Suppressor macrophage (primary cell): ENCODE measurements around the gene TSC22D2.

Experiments used
- DNase-seq, 4 experiments: peaks; one replicate each; pipeline ENCODE4 v3.0.0-alpha.2; 2020 to 2022

The TSC22D2 gene

GRCh38 chr3:150385296-150386242, 22.5 kb upstream of the TSC22D2 start:
- peak; percentile 75 to 95 (median 86) for DNase-seq

DNA sequence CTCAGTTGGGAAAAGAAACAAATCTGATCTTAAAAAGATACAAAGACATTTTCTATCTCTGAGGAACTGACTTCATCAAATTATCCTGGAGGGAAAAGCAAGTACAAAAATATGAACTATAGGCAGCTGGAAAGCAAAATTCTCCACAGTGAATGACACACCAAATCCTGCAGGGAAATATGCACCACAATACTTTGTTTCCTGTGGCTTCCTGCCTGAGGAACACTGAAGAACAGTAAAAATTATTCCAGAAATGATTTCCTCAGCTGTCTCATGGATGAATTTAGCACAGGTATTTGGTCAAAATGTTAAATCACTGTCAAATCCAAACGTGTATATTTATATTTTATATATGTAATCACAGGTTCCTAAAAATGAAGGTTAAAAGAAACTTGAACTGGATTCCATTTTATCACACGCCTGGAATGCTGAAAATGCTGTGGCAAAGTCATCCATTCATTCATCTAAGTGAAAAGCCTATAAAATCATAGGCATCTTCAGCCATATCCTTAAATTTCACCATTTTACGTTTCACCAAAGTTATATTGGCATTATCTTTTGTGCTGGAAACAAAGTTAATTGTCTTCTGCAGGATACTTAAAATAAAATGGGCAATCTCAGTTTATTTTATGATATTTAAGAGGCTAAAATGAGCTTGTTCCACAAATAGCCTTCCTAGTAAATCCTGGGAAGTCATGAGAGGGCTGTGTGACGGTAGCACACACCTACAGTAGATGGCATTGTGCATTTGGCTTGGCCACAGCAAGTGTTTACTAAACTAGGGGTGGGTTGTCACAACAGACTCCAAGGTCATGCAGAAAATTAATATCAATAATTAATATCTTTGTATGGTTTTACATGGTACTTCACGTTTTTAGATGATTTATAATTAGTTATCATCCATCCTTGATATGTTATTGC, 19.3 kb upstream of the TSC22D2 start:
- no peak for DNase-seq

GRCh38 chr3:150390087-150390486, 18.0 kb upstream of the TSC22D2 start:
- DNase-seq: no peak

- DNase-seq: peak in 1 of 4 experiments; percentile 20
These were observed 16.9 kb upstream of the TSC22D2 start for GRCh38 chr3:150391161-150391560.

DNA sequence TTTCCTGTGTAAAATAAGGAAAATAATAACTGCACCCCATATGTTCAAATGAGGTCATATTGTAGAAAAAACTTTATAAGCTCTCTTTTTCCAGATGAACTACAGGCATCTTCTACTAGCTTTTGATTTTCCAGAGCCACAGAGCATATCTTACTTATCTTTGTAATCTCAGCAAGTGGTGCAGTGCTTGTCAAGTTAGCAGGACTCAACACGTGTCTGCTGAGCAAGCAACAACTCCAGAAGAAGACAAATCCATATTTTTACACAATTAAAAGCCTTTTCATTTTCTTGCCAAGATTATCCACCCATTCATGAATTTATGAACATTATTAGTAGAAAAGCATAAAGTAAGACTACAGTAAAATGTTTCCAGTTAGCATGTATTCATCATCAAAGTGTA, 14.4 kb upstream of the TSC22D2 start:
- no peak for DNase-seq

DNA sequence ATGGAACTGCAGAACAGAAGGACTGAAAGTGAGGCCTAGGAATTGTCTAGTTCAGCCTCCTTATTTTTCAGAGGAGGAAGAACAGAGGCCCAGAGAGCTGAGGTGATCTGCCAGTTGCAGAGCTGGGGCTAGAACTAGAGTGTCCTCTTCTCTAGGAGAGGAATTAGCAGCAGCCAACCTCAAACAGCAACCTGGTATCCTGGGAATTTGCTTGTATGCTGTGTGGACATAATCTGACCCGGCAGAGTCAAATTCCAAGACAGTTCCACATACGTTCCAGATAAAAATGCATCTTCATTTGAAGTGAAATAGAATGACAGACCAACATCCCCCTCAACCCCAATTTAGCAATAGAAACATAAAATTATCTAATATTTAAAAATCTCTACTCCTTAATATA, 13.5 kb upstream of the TSC22D2 start:
- no peak for DNase-seq

DNA sequence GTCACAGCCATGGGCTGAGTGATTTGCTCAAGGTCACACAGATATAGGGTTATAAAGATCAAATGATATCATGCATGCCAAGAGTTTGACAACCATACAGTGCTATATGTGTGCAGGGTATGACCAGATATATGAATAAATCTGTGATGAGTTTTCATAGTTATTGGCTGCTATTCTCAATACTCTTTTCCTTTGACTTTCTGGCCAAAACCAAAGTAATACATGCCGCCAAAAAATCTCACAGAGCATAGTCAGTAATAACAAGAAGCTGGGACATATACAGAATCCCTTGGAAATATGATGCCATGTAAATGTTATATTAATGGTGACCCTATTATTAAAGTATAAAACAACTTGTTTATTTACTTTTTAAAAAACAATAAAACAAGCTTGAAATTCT, 11.6 kb upstream of the TSC22D2 start:
- no peak for DNase-seq

DNA sequence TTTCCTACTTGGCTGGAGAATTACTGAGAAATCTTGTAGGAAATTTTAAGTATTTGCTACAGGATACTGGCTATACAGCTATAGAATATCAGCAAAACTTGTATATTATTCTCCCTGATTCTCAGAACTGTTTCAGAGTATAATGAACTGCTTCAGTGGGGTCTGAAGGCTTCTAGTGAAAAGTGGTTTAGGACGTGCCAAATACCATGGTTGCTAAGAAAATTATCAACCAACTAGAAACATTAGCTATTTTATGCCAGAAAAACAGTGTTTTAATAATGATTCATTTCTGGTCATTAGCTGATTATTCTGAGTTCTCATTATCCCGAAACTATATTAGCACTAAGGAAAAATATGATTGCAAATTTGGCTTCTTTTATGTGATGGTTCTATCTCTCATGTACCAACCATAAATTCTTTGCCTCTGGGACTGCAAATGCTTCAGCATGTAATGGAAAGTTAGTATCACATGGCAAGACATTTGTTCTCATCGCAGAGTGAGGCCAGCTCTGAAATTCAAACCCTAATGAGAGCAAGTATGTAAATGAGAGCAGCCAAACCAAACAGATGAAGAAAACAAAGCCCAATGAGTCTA, 11.0 kb upstream of the TSC22D2 start:
- DNase-seq: no peak

- no peak for DNase-seq
These were observed 9.0 kb upstream of the TSC22D2 start for GRCh38 chr3:150399060-150399459.

- no peak for DNase-seq
These were observed 6.8 kb upstream of the TSC22D2 start for GRCh38 chr3:150401285-150401684.

GRCh38 chr3:150402217-150402616, 5.9 kb upstream of the TSC22D2 start:
- DNase-seq: no peak

- DNase-seq: no peak
These were observed 4.1 kb upstream of the TSC22D2 start for GRCh38 chr3:150404023-150404422.

DNA sequence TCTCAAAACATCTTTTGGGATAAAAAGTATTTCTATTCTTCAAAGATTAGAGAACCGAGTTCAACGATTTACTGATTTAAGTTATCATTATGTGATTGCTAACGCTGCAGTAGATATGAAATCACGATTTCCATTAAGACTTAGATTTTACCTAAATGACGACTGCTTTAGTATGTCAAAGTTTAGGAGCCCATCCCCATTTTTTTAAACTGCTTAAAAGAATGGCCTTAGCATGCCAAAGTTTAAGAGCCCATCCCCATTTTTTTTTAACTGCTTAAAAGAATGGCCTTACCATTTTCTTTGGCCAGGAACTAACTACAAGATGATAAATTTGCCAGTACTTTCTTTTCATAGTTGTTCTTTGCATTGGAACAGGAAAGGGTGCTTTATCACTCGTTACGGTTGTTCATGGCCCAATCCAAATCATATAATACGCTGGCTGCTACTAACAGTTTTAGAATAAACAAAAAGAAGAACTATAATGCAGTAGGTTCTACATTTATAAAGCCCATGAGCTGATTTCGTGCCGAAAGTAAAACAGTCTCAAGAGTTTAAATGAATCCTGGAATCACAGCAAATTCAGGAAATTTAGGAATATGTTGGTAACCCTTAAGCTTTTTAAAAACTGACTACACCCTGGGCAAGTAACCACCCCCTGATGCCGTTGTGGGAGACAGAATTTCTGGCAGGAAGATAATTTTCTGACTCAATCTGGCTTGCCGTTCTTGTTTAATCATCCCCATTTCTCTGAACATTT, 869 bp upstream of the TSC22D2 start:
- peak in 3 of 4 experiments; percentile 9 to 60 (median 15) for DNase-seq

DNA sequence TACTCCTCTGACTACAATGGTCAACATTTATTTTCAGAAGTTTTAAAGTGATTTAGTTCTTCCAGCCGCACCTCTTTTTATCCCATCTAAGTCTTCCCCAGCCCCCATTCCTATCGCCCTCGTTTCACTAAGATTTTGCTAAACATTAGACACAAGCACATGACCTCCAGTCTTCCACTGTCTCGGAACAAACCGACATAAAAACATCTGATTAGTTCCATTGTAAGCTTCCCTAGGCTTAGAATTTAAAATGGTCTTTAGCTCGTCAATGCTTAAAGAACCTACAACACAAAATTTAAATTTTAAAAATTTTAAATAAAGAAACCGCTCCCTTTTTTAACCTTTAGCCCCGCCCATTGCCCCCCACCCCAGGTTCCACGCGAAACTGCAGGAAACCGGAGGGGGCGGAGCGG, 284 bp upstream of the TSC22D2 start:
- no peak for DNase-seq

DNA sequence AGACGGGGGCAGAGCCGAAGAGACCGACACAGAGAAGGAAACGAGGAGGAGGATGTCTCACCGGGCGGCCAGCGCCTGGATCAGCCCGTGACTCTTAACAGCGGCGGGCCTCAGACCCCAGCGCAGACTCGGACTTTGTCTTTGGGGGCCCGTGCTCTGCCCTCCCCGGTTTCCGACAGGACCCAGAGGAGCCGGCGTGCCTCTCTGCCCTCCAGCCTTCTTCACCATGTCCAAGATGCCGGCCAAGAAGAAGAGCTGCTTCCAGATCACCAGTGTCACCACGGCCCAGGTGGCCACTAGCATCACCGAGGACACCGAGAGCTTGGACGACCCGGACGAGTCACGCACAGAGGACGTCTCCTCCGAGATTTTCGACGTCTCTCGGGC, 1.0 kb downstream of the TSC22D2 start:
- DNase-seq: peak in 1 of 4 experiments; percentile 20

DNA sequence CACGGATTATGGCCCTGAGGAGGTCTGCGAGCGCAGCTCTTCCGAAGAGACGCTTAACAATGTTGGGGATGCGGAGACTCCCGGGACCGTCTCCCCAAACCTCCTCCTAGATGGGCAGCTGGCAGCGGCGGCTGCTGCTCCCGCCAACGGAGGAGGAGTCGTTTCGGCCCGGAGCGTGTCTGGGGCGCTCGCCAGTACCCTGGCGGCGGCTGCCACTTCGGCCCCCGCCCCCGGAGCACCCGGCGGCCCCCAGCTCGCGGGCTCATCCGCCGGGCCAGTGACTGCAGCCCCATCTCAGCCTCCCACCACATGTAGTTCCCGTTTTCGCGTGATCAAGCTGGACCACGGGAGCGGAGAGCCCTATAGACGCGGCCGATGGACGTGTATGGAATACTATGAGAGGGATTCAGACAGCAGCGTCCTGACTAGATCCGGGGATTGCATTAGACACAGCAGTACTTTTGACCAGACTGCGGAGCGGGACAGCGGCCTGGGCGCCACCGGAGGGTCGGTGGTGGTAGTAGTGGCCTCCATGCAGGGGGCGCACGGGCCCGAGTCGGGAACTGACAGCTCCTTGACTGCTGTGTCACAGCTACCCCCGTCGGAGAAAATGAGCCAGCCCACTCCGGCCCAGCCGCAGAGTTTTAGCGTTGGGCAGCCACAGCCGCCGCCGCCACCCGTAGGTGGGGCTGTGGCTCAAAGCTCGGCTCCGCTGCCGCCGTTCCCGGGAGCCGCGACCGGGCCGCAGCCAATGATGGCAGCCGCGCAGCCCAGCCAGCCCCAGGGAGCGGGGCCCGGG, 1.6 kb downstream of the TSC22D2 start:
- DNase-seq: peak; percentile 86 to 92 (median 88)

DNA sequence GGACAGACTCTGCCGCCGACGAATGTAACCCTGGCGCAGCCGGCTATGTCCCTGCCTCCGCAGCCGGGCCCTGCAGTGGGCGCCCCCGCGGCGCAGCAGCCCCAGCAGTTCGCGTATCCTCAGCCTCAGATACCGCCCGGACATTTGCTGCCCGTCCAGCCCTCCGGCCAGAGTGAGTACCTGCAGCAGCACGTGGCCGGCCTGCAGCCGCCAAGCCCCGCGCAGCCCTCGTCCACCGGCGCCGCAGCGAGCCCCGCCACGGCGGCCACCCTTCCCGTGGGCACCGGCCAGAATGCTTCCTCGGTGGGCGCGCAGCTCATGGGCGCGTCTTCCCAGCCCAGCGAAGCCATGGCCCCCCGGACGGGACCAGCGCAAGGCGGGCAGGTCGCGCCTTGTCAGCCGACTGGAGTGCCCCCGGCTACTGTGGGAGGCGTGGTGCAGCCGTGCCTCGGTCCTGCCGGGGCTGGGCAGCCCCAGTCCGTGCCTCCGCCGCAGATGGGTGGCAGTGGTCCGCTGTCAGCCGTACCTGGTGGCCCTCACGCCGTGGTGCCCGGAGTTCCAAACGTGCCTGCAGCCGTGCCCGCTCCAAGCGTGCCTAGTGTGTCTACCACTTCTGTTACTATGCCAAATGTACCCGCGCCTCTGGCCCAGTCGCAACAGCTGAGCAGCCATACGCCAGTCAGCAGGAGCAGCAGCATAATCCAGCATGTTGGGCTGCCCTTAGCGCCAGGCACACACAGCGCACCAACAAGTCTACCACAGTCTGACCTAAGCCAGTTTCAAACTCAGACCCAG, 2.4 kb downstream of the TSC22D2 start:
- peak; percentile 26 to 55 (median 50) for DNase-seq

GRCh38 chr3:150411106-150411460, 3.0 kb downstream of the TSC22D2 start:
- no peak for DNase-seq

GRCh38 chr3:150411546-150411945, 3.4 kb downstream of the TSC22D2 start:
- DNase-seq: peak in 3 of 4 experiments; percentile 17 to 43 (median 37)

GRCh38 chr3:150411976-150412375, 3.9 kb downstream of the TSC22D2 start:
- peak in 3 of 4 experiments; percentile 18 to 68 (median 64) for DNase-seq
